Lower leg skin (tissue), 4 donors: Measurements from ENCODE around the gene MAPK8. TPM values are rescaled to one million over a fixed set of nuclear protein-coding genes. Genes with fewer than 3 reads are reported as not detected.

Experiments
- DNase-seq, 2 donors: peaks; one replicate each; pipeline ENCODE4 v3.0.0-alpha.2; 2019; ENCODE audit warnings: low spot score in 2 of 2
- H3K4me3 ChIP-seq: fragments of 200-600 bp; sonication (generic); 2 replicates; pipeline ENCODE4 v1.5.1; 2017; ENCODE audit warnings: mild to moderate bottlenecking, low read depth; ENCODE audit not compliant: poor library complexity, severe bottlenecking
- POLR2A ChIP-seq, 2 donors: fragments of 450-650 bp; IDR thresholded peaks; one replicate each; pipeline ENCODE4 v1.6.1; 2016 to 2017; ENCODE audit warnings: antibody characterized with exemption in 2 of 2, mild to moderate bottlenecking in 1 of 2, moderate library complexity in 1 of 2
- WGBS, 2 donors: methylation state at CpG; one replicate each; pipeline ENCODE4 v1.1.5; 2018; 5-methylcytosine and 5-hydroxymethylcytosine counted together
- intact Hi-C: fragments of 100-400 bp; cut with DNase I; formaldehyde crosslinking; loops from one replicate; pipeline ENCODE4 v1.15.0; 2023; ENCODE audit warnings: low total_unique reads
- total RNA-seq, 4 donors: library from RNA; depleted of rRNA; stranded (reverse); fragments of >200 nt; gene quantifications; one replicate each; pipeline ENCODE4 v1.1.0, GENCODE V29; 2016
- TF ChIP-seq, protein P1 (sequence below), 3 donors: fragments of 450-650 bp; IDR thresholded peaks; one replicate each; pipeline ENCODE4 v1.5.1; 2016; ENCODE audit warnings: antibody characterized with exemption in 3 of 3, mild to moderate bottlenecking in 3 of 3, moderate library complexity in 2 of 3

MAPK8 gene
- total RNA-seq, 4 donors from 2014 or later, result 26.7 to 58.6 (median 44.0) TPM

DNA sequence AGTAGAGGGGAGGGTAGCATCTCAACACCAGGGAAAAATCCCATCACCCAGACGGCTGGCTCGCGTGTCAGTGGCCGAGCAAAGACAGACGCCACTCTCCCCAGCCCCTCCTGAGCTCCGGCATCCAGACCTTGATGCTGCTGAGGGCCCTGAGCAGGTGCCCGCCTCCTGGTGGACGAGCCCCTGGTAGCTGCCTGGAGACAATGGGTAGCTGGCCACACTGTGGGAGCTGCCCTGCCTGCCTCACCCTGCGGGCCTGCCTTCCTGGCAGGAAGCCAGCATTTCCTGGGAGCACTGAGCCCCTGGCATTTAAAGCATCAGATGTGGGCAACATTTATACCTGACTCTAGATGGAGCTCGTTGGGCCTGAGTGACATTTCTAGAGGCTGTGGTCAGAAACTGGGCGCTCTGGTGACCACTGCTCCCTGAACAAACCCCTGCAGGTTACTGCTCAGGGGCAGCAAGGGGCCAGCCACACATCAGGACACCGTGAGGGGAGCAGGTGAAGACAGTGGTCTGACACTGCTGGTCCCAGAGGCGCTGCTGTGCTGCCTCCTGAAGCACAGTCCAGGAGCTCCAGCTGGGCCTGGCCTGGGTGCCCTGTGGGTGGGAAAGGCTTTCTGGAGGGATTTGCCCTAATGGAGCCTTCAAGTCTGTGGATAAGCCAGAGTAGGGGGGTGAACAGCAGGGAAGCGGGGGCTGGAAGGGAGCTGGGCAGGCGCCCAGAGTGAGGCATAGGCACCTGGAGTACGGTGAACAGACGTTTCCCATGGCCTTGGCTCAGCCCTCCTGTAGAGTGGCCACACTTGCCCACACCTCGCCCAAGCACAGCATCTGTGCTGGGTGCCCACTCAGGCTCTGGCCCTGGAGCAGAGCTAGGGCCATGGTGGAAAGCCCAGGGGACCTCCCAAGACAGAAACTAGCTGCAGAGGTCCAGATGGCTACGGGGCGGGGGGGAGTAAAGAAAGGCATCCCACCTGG lies 138.7 kb downstream of the MAPK8 start:
- TF ChIP-seq, protein P1, sequence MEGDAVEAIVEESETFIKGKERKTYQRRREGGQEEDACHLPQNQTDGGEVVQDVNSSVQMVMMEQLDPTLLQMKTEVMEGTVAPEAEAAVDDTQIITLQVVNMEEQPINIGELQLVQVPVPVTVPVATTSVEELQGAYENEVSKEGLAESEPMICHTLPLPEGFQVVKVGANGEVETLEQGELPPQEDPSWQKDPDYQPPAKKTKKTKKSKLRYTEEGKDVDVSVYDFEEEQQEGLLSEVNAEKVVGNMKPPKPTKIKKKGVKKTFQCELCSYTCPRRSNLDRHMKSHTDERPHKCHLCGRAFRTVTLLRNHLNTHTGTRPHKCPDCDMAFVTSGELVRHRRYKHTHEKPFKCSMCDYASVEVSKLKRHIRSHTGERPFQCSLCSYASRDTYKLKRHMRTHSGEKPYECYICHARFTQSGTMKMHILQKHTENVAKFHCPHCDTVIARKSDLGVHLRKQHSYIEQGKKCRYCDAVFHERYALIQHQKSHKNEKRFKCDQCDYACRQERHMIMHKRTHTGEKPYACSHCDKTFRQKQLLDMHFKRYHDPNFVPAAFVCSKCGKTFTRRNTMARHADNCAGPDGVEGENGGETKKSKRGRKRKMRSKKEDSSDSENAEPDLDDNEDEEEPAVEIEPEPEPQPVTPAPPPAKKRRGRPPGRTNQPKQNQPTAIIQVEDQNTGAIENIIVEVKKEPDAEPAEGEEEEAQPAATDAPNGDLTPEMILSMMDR (IDR thresholded peaks at IDR 0.05), result no peak
- intact Hi-C loops, result no loop called here
- no peak for DNase-seq
- 77 to 81% methylated on average over 19 to 20 of the region's 20 CpGs for WGBS, 2 donors
- H3K4me3 ChIP-seq, result no peak overlapping the region

DNA sequence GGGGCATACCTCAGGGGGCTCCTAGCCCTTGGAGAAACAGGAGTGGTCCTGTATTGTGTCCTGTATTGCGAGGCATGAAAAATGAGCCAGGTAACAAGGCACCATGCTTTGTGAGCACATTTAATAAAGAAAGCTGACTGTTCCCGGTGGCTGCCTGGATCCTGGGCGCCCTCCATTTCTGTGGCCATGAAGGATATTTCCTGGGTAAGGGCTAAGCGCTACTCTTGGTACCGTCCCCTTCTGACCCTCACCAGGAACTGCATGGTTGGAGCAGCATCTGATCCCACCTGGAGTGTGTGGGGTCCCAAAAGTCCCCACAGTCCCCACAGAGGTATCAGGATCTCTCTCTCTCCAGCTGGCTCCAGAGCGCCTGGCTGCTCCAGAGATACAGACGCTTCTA lies 139.5 kb downstream of the MAPK8 start:
- no peak for TF ChIP-seq POLR2A (IDR thresholded peaks at IDR 0.05)
- TF ChIP-seq, protein P1 (IDR thresholded peaks at IDR 0.05), result no peak
- intact Hi-C loops, result no loop called here
- 92 to 97% methylated on average over 7 of the region's 7 CpGs for WGBS, 2 donors
- peak in 1 of 2 donors; percentile 68 for DNase-seq
- H3K4me3 ChIP-seq, result no peak overlapping the region

DNA sequence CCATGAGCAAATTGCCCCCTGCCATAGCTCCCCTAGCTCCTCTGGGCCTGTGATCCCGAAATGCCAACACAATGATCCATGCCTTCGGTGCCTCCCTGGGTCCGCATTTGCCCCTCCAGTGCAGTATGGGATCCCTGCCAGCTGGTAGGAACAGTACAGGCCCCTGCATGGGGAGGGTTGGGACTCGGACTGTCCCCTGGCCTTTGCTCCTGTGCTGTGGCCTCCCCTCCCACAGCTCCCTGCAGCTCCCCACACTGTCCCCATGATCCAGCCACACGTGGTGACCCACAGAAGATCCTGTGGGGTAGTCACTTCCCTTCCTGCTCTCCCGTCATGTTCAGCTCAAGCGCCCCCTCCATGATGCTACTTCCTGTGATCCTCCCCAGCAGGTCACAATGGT lies 140.3 kb downstream of the MAPK8 start:
- H3K4me3 ChIP-seq, result no peak overlapping the region
- intact Hi-C loops, result no loop called here
- 89 to 95% methylated on average over 7 of the region's 7 CpGs for WGBS, 2 donors
- peak in 1 of 2 donors; percentile 81 for DNase-seq
- TF ChIP-seq, protein P1 (IDR thresholded peaks at IDR 0.05), result no peak
- no peak for TF ChIP-seq POLR2A (IDR thresholded peaks at IDR 0.05)

DNA sequence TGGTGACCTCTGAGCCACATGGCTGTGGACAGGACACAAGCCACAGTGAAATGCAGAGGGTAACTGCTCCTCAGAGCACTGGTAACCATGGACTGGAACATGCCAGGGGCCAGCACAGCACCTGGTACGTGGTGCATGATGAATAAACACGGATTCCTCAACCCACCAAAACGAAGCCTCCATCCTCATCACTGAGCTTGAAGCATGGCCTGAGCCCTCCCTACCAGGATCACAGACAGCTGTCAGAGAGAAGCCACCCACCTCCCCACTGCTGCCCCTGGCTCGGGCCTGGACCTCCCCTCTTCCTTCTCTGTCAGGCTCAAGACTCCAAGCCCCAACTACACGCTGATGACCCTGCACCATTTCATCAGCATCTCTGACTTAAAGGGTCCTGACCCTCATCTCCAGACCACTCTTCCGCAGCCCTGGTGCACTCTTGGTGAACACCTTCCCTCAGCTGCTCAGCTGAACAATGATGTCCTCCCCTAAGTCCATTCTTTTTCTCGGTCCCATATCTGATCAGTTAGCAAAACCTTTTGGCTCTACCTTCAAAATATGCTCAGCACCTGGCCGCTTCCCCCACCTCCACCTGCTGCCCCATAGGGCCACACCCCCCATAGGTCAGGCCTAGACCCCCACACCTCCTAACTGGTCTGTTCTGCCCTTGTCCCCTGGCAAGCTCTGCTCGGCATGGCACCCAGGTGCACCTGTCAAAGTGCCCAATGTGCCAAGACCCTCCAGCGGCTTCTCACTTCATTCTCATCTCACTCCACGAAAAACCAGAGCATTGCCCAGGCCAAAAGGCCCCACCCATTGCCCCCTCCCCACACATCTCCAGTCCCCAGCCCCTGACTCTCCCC lies 141.1 kb downstream of the MAPK8 start:
- intact Hi-C loops, result no loop called here
- no peak for TF ChIP-seq POLR2A (IDR thresholded peaks at IDR 0.05)
- TF ChIP-seq, protein P1 (IDR thresholded peaks at IDR 0.05), result no peak
- WGBS, 2 donors, result 90 to 95% methylated on average over 11 of the region's 11 CpGs
- no peak for DNase-seq
- no peak overlapping the region for H3K4me3 ChIP-seq

DNA sequence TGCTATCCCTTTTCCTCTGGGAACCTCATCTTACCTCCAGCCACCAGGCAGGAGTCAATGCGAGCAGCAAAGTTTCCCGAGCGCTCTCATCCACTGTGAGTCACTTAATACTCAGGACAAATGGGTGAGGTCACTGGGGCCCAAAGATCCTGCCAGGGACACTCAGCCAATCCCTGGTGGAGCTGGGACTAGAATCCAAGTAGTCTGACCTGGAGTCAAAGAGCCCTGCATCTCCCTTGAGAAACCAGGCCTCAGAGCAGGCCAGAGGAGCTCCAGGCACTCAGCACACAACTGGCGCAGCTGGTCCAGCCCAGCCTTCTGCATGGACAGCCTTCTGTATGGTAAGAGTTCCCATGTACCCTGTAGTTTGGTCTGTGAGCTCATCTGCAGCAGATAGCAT lies 142.3 kb downstream of the MAPK8 start:
- WGBS, 2 donors, result 82 to 91% methylated on average over 3 to 4 of the region's 4 CpGs
- intact Hi-C loops, result no loop called here
- no peak for DNase-seq
- TF ChIP-seq, protein P1 (IDR thresholded peaks at IDR 0.05), result no peak
- TF ChIP-seq POLR2A (IDR thresholded peaks at IDR 0.05), result no peak
- no peak overlapping the region for H3K4me3 ChIP-seq
